NCI-H510A (cell line): ENCODE data around the gene ASB9.
"Not testable (repeated sequence)": the region's sequence is repeated elsewhere in the genome, so short reads cannot be mapped to it uniquely, and the experiment has no call there.

Experiments
- DNase-seq: peaks from one replicate; lab custom pipeline; 2025; lab: John Stamatoyannopoulos, UW

The ASB9 gene

GRCh38 chrX:15269618-15270521 is at the start of gene ASB9:
Gene ASB9 (minus strand): TSS chrX:15270083. CDS start chrX:15269874, 209 bp downstream.
- DNase-seq, result no peak

- no peak for DNase-seq
Observed at GRCh38 chrX:15319075-15319474, 49.2 kb upstream of the ASB9 start.

- DNase-seq, result no peak
Observed at GRCh38 chrX:15315509-15315908, 45.6 kb upstream of the ASB9 start, which contains the start of gene ASB11. Gene ASB11 (minus strand): TSS chrX:15315640. CDS start chrX:15315605, 35 bp downstream.

- DNase-seq, result no peak
Observed at GRCh38 chrX:15314472-15314871, 44.6 kb upstream of the ASB9 start.

GRCh38 chrX:15311119-15311518 is 41.2 kb upstream of the ASB9 start:
- no peak for DNase-seq

GRCh38 chrX:15310117-15310516 is 40.2 kb upstream of the ASB9 start:
- no peak for DNase-seq

GRCh38 chrX:15305899-15306298 is 36.0 kb upstream of the ASB9 start:
- not testable (repeated sequence) for DNase-seq

GRCh38 chrX:15301924-15302323 is 32.0 kb upstream of the ASB9 start:
- peak; percentile 5 for DNase-seq

- no peak for DNase-seq
Observed at GRCh38 chrX:15299941-15300851, 30.3 kb upstream of the ASB9 start.

GRCh38 chrX:15298780-15299179 is 28.9 kb upstream of the ASB9 start:
- no peak for DNase-seq

- DNase-seq, result no peak
Observed at GRCh38 chrX:15298201-15298600, 28.3 kb upstream of the ASB9 start.

GRCh38 chrX:15293451-15293850 is 23.6 kb upstream of the ASB9 start:
- DNase-seq, result no peak

GRCh38 chrX:15292861-15293260 is 23.0 kb upstream of the ASB9 start:
- no peak for DNase-seq

GRCh38 chrX:15277604-15278003 is 7.7 kb upstream of the ASB9 start:
- DNase-seq, result no peak

- no peak for DNase-seq
Observed at GRCh38 chrX:15274946-15275345, 5.1 kb upstream of the ASB9 start.

GRCh38 chrX:15273275-15273674 is 3.4 kb upstream of the ASB9 start:
- not testable (repeated sequence) for DNase-seq

GRCh38 chrX:15271757-15272156 is 1.9 kb upstream of the ASB9 start:
- no peak for DNase-seq

GRCh38 chrX:15269120-15269519 is 763 bp downstream of the ASB9 start:
- DNase-seq, result no peak

GRCh38 chrX:15254852-15255251 is 15.0 kb downstream of the ASB9 start:
- no peak for DNase-seq

GRCh38 chrX:15245896-15246295 is 24.0 kb downstream of the ASB9 start:
- DNase-seq, result no peak

- DNase-seq, result no peak
Observed at GRCh38 chrX:15244421-15244820, 25.5 kb downstream of the ASB9 start.

GRCh38 chrX:15242899-15243555 is 26.9 kb downstream of the ASB9 start:
- DNase-seq, result no peak
